ENCODE data around the gene TYW1B.
"Not testable (repeated sequence)": the region's sequence is repeated elsewhere in the genome, so short reads cannot be mapped to it uniquely, and the experiment has no call there.

TYW1B gene, protein sequence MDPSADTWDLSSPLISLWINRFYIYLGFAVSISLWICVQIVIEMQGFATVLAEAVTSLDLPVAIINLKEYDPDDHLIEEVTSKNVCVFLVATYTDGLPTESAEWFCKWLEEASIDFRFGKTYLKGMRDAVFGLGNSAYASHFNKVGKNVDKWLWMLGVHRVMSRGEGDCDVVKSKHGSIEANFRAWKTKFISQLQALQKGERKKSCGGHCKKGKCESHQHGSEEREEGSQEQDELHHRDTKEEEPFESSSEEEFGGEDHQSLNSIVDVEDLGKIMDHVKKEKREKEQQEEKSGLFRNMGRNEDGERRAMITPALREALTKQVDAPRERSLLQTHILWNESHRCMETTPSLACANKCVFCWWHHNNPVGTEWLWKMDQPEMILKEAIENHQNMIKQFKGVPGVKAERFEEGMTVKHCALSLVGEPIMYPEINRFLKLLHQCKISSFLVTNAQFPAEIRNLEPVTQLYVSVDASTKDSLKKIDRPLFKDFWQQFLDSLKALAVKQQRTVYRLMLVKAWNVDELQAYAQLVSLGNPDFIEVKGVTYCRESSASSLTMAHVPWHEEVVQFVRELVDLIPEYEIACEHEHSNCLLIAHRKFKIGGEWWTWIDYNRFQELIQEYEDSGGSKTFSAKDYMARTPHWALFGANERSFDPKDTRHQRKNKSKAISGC

GRCh38 chr7:72827839-72828591, at the start of gene TYW1B:
TSS of gene TYW1B (minus strand) at chr7:72828200. CDS start at chr7:72828075, 125 bp downstream.
- DNase-seq = peak; percentile 98

- DNase-seq = not testable (repeated sequence)
Observed at GRCh38 chr7:72867591-72867990, 39.6 kb upstream of the TYW1B start.

- not testable (repeated sequence) for DNase-seq
Observed at GRCh38 chr7:72858846-72859400, 30.9 kb upstream of the TYW1B start.

GRCh38 chr7:72857925-72858324, 29.9 kb upstream of the TYW1B start:
- DNase-seq = not testable (repeated sequence)

- not testable (repeated sequence) for DNase-seq
Observed at GRCh38 chr7:72855261-72855660, 27.3 kb upstream of the TYW1B start.

- not testable (repeated sequence) for DNase-seq
Observed at GRCh38 chr7:72852937-72853336, 24.9 kb upstream of the TYW1B start.

GRCh38 chr7:72850746-72851145, 22.7 kb upstream of the TYW1B start:
- DNase-seq = not testable (repeated sequence)

DNA sequence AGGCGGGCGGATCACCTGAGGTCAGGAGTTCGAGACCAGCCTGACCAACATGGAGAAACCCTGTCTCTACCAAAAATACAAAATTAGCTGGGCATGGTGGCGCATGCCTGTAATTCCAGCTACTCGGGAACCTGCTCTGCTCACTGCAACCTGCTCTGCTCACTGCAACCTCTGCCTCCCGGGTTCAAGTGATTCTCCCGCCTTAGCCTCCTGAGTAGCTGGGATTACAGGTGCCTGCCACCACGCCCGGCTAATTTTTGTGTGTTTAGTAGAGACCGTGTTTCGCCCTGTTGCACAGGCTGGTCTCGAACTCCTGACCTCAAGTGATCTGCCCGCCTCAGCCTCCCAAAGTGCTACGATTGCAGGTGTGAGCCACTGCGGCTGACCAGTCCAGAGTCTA, 16.1 kb upstream of the TYW1B start:
- DNase-seq = not testable (repeated sequence)

GRCh38 chr7:72843166-72843565, 15.2 kb upstream of the TYW1B start:
- not testable (repeated sequence) for DNase-seq

DNA sequence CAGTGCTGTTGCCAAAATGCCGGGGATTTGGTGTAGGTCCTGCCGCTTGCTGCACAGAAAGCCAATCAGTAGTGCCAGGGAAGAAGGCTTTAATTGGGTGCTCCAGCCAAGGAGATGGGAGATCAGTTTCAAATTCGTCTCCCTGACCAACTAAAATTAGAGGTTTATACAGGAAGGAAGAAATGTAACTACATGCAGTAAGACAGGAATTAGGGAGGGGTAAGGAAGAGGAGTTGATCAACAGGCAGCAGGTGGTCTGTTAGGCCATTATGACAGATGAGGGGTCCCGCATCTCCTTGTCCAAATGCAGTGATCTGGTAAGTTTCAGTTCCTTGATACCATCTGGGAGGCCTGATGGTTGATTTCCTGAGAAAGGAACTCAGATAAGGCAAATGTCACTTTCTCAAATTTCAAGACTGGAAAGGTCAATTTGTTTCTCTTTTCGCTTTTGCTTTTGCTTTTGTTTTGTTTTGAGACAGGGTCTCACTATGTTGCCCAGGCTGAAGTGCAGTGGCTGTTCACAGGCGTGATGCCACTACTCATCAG, 13.0 kb upstream of the TYW1B start:
- not testable (repeated sequence) for DNase-seq

DNA sequence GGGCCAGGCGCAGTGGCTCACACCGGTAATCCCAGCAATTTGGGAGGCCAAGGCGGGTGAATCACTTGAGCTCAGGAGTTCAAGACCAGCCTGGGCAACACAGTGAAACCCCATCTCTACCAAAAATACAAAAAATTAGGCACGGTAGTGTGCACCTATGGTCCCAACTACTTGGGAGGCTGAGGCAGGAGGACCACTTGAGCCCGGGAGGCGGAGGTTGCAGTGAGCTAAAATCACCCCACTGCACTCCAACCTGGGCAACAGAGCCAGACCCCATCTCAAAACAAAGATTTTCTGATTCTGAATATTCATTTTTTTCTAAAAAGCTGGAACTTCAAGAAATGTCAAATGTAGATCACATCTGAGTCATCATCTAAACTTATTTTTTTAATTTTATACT, 10.3 kb upstream of the TYW1B start:
- not testable (repeated sequence) for DNase-seq

DNA sequence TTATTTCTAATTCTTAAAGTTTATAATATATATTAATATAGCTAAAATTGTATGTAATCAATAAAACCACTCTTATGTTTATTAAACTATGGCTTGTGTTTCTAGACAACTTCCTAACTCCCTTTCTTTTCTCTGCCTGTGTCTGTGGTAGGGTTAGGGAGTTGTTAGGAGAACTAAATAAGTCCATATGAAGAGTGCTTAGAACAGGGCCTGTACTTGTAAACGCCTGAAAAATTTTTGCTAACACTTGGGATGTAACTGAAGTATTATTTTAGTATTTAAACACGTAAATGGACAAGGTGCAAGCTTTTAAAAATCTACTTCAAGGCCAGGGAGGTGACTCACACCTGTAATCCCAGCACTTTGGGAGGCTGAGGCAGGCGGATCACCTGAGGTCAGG, 9.3 kb upstream of the TYW1B start:
- DNase-seq = not testable (repeated sequence)

- not testable (repeated sequence) for DNase-seq
Observed at GRCh38 chr7:72830567-72830966, 2.6 kb upstream of the TYW1B start.

GRCh38 chr7:72829687-72830354, 1.8 kb upstream of the TYW1B start:
- DNase-seq = not testable (repeated sequence)

GRCh38 chr7:72829291-72829686, 1.3 kb upstream of the TYW1B start:
- DNase-seq = peak; percentile 95

DNA sequence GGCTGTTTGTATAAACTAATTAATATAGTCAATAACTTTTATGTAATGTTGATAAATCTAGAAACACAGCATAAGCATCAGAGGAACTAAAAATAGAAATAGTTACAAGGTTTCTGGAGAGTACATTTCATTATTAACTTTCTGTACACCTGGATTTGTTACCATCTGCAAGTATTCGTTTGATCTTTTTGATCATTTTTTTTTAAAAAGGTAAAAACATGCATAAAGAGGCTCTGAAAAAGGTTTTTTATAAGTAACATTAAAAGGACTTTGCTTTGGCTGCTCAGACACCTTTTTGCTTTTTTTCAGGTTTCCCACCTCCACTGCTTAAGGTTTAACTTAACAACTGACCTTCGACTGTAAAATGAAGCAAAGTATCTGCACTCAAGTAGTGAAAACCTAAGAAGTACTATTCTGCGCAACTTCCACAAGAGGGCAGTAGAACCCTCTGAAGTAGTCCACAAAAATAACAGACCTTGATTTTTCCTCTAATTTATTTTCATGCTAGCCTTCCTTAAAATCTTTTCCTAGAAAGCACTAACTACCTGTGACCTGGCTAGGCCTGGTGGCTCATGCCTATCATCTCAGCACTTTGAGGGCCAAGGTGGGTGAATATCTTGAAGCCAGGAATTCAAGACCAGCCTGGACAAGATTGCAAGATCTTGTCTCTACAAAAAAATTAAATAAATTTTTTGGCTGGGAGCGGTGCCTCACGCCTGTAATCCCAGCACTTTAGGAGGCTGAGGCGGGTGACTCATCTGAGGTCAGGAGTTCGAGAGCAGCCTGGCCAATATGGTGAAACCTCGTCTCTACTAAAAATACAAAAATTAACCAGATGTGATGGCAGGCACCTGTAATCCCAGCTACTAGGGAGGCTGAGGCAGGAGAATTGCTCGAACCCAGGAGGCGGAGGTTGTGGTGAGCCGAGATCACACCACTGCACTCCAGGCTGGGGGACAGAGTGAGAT, 4.0 kb downstream of the TYW1B start:
- not testable (repeated sequence) for DNase-seq

- DNase-seq = not testable (repeated sequence)
Observed at GRCh38 chr7:72822497-72822896, 5.5 kb downstream of the TYW1B start.

DNA sequence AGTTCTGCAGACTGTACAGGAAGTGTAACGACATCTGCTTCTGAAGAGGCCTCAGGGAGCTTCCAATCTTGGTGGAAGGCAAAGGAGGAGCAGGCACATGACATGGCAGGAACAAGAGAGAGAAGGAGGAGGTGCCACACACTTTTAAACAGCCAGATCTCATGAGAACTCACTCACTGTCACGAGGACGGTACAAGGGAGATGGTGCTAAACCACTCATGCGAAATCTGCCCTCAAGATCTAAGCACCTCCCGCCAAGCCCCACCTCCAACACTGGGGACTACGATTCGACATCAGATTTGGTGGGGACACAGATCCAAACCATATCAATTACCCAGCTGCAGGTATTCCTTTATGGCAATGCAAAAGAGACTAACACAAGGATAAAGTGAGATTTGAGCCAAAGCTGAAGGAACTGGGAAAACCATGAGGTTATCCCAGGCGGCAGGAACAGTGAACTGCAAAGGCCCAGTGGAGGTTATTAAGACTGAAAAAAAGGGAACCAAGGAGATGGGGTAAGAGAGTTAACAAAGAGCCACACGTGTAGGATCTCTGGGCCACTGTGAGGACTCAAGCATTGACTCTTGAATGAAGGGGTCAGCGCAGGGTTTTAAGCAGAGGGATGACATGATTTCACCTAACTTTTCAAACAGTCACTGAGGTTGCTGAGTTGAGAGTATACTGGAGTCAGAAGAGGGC, 9.2 kb downstream of the TYW1B start:
- DNase-seq = not testable (repeated sequence)

DNA sequence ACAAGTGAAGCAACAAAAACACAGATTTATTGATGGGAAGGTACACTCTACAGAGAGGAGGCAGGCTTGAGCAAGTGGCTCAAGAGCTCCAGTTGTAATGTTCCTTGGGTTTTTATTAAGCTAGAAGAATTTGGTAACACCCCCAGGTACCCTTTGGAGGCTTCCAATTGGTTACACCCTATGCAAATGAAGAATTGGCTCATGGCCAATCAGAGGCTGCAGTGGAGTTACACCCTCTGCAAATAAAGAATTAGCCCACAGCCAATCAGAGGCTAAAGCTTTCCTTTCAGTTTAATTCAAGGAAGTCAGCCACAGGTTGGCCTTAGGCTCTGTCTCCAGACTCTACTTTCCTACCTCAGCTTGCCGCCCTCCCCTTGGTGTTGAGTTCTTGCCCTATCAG, 10.3 kb downstream of the TYW1B start:
- not testable (repeated sequence) for DNase-seq

All from right forelimb (tissue), 1 donor.